Astrocyte (in vitro differentiated cells and primary cell): ENCODE measurements around the gene PRKD2. TPM values are rescaled to one million over a fixed set of nuclear protein-coding genes. Genes with fewer than 3 reads are reported as not detected.

Experiments
- DNase-seq: peaks from one replicate; pipeline ENCODE4 v3.0.0-alpha.2; 2010; ENCODE audit warnings: low read depth
- FAIRE-seq: peaks from 2 replicates; lab custom pipeline; 2011; peaks lifted over from hg19 to GRCh38; lab: Jason Lieb, UNC
- H2AFZ ChIP-seq: 2 replicates; pipeline ENCODE4 v1.6.0; 2012; ENCODE audit warnings: low read depth, low read length, inconsistent platforms
- H3K27ac ChIP-seq: 2 replicates; pipeline ENCODE4 v1.5.1; 2011; ENCODE audit warnings: low read depth, low read length, inconsistent platforms
- H3K27me3 ChIP-seq: 2 replicates; pipeline ENCODE4 v1.6.0; 2011; ENCODE audit warnings: low read length, inconsistent platforms; ENCODE audit not compliant: insufficient read depth
- H3K36me3 ChIP-seq: 2 replicates; pipeline ENCODE4 v1.5.1; 2011; ENCODE audit warnings: low read length, inconsistent platforms; ENCODE audit not compliant: insufficient read depth
- H3K4me1 ChIP-seq: 2 replicates; pipeline ENCODE4 v1.5.1; 2011; ENCODE audit warnings: low read length, inconsistent platforms; ENCODE audit not compliant: insufficient read depth
- H3K4me2 ChIP-seq: 2 replicates; pipeline ENCODE4 v1.6.0; 2012; ENCODE audit warnings: low read length, inconsistent platforms
- H3K4me3 ChIP-seq: 2 replicates; pipeline ENCODE4 v1.5.1; 2011; ENCODE audit warnings: low read depth, mild to moderate bottlenecking, low read length, inconsistent platforms; ENCODE audit not compliant: insufficient read depth
- H3K79me2 ChIP-seq: 2 replicates; pipeline ENCODE4 v1.6.0; 2012; ENCODE audit warnings: mild to moderate bottlenecking, low read length, inconsistent platforms; ENCODE audit not compliant: insufficient read depth
- H3K9ac ChIP-seq: 2 replicates; pipeline ENCODE4 v1.6.0; 2012; ENCODE audit warnings: mild to moderate bottlenecking, low read length, inconsistent platforms
- H3K9me3 ChIP-seq: 2 replicates; pipeline ENCODE4 v1.5.1; 2012; ENCODE audit warnings: low read depth, mild to moderate bottlenecking, low read length, inconsistent platforms; ENCODE audit not compliant: insufficient read depth
- H4K20me1 ChIP-seq: 2 replicates; pipeline ENCODE4 v1.6.0; 2012; ENCODE audit warnings: low read length, inconsistent platforms; ENCODE audit not compliant: insufficient read depth
- H3K27ac Mint-ChIP-seq: one replicate; pipeline ENCODE4 v1.8.0; 2021; ENCODE audit warnings: mild to moderate bottlenecking, mixed read lengths; ENCODE audit not compliant: unreplicated experiment
- H3K27me3 Mint-ChIP-seq: one replicate; pipeline ENCODE4 v1.8.0; 2021; ENCODE audit warnings: low read depth, mixed read lengths; ENCODE audit not compliant: unreplicated experiment
- H3K36me3 Mint-ChIP-seq: one replicate; pipeline ENCODE4 v1.8.0; 2021; ENCODE audit warnings: low read depth, mixed read lengths; ENCODE audit not compliant: unreplicated experiment
- H3K4me1 Mint-ChIP-seq: one replicate; pipeline ENCODE4 v1.8.0; 2021; ENCODE audit warnings: low read depth, mixed read lengths; ENCODE audit not compliant: unreplicated experiment
- H3K4me3 Mint-ChIP-seq: one replicate; pipeline ENCODE4 v1.8.0; 2021; ENCODE audit warnings: mild to moderate bottlenecking, moderate library complexity, mixed read lengths; ENCODE audit not compliant: unreplicated experiment
- H3K9me3 Mint-ChIP-seq: one replicate; pipeline ENCODE4 v1.8.0; 2021; ENCODE audit warnings: mild to moderate bottlenecking, mixed read lengths; ENCODE audit not compliant: unreplicated experiment
- EZH2 ChIP-seq: IDR thresholded peaks from 2 replicates; pipeline ENCODE4 v1.6.1; 2012; ENCODE audit warnings: mild to moderate bottlenecking, low read length, inconsistent platforms; ENCODE audit not compliant: insufficient read depth
- total RNA-seq: library from RNA; stranded (reverse); gene quantifications from 2 replicates; pipeline ENCODE4 v1.2.1, GENCODE V29; 2021
- TF ChIP-seq, protein P1 (sequence below): IDR thresholded peaks from 2 replicates; pipeline ENCODE4 v1.5.1; 2011; ENCODE audit warnings: low read depth, mild to moderate bottlenecking, inconsistent platforms, low read length, moderate library complexity; ENCODE audit not compliant: insufficient read depth

PRKD2 gene
- total RNA-seq, 1 donor from 2014 or later, result 54.6 TPM

DNA sequence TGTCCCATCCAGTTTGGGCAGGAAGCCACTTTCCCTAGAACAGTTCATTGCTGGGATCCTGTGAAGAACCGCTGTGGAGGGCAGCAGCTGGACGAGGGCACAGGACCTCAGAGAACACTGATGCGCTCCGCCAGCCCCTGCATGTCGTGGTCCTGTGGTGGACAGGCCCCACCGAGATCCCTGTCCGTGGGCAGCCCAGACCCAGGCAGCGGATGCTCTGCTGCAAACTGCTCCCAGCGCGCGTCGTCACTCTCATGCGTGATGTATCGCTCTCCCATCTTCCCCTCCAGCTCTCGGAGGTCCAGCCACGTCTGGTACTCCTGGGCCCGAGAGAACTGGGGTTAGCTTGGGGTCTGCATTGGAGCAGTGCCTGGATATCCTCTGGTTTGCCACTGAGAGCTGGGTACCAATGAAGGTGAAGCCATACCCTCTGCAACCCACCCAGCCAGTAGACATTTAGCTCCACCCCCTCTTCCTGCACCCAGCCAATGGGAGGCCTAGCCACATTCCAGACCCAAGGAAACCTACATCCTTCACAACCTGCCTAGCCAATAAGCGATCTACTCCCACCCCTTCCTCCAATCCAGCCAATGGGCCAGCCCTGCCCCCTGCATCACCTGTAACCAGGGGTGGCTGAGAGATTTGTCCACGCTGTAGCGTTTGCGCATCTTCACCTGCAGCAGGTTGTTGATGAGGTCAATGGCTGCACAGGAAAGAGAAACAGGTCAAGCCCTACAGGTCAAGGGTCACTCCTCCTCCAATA lies 42.3 kb downstream of the PRKD2 start:
- H3K9ac ChIP-seq, result no peak overlapping the region
- Mint-ChIP-seq H3K27me3 (no peaks in the 10 kb centered on the region), H3K9me3 (no peaks in the 10 kb centered on the region), H3K27ac (no peak overlapping the region), H3K36me3 (peaks cover 37% of the 10 kb centered on the region), H3K4me3 (no peak overlapping the region), H3K4me1 (peaks cover 6% of the 10 kb centered on the region)
- TF ChIP-seq EZH2, result no peak
- TF ChIP-seq, protein P1, sequence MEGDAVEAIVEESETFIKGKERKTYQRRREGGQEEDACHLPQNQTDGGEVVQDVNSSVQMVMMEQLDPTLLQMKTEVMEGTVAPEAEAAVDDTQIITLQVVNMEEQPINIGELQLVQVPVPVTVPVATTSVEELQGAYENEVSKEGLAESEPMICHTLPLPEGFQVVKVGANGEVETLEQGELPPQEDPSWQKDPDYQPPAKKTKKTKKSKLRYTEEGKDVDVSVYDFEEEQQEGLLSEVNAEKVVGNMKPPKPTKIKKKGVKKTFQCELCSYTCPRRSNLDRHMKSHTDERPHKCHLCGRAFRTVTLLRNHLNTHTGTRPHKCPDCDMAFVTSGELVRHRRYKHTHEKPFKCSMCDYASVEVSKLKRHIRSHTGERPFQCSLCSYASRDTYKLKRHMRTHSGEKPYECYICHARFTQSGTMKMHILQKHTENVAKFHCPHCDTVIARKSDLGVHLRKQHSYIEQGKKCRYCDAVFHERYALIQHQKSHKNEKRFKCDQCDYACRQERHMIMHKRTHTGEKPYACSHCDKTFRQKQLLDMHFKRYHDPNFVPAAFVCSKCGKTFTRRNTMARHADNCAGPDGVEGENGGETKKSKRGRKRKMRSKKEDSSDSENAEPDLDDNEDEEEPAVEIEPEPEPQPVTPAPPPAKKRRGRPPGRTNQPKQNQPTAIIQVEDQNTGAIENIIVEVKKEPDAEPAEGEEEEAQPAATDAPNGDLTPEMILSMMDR, result no peak
- no peak overlapping the region for H2AFZ ChIP-seq
- no peak overlapping the region for H3K4me3 ChIP-seq
- H3K27me3 ChIP-seq, result no peaks in the 10 kb centered on the region
- no peaks in the 10 kb centered on the region for H3K4me1 ChIP-seq
- peaks cover 5% of the 10 kb centered on the region for H3K36me3 ChIP-seq
- no peaks in the 10 kb centered on the region for H3K9me3 ChIP-seq
- H3K4me2 ChIP-seq, result no peak overlapping the region
- peaks cover 17% of the 10 kb centered on the region for H4K20me1 ChIP-seq
- no peak for FAIRE-seq
- H3K27ac ChIP-seq, result no peak overlapping the region
- no peak for DNase-seq
- no peaks in the 10 kb centered on the region for H3K79me2 ChIP-seq

DNA sequence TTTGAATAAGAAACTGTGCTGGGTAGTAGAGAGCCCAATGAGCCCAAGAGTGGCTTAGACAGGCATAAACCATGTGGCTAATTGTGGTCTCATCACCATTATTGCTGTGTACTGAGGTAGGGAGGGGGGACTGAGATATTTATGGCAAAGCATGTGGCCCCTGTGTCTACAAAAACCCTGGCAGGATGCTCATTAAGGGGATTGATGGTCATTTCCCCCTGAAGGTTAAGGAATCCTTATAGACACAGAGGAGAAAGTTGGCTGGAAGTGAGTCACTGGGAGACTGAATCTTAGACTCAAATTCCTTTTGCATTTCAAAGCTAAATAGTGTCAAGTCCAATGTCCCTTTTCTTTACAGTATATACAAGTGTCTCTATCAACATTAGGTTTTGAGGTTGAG lies 46.1 kb downstream of the PRKD2 start:
- Mint-ChIP-seq H3K27me3 (no peaks in the 10 kb centered on the region), H3K4me3 (no peak overlapping the region), H3K9me3 (peaks cover 2% of the 10 kb centered on the region), H3K36me3 (peaks cover 24% of the 10 kb centered on the region), H3K27ac (peak overlapping the region; percentile 18), H3K4me1 (peaks cover 6% of the 10 kb centered on the region)
- Histone ChIP-seq H3K4me1 (no peaks in the 10 kb centered on the region), H3K9me3 (no peaks in the 10 kb centered on the region), H2AFZ (no peak overlapping the region), H3K27me3 (no peaks in the 10 kb centered on the region), H3K4me3 (no peak overlapping the region), H4K20me1 (no peaks in the 10 kb centered on the region), H3K9ac (no peak overlapping the region), H3K27ac (no peak overlapping the region), H3K79me2 (no peaks in the 10 kb centered on the region), H3K4me2 (no peak overlapping the region), H3K36me3 (no peaks in the 10 kb centered on the region)
- DNase-seq (peak; percentile 39), FAIRE-seq (no peak)
- no peak for TF ChIP-seq EZH2
- TF ChIP-seq, protein P1, result no peak

DNA sequence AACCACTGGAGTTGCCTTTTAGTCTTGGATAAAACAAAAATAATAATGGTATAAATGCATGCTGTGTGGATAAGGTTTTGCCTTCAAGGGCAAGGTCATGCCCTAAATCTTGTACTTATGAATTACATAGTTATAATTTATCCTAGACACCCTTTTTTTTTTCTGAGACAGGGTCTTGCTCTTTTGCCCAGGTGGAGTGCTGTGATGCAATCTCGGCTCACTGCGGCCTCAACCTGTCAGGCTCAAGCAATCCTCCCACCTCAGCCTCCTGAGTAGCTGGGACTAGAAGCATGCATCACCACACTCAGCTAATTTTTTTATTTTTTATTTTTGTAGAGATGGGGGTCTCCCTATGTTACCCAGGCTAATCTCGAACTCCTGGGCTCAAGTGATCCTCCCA lies 48.3 kb downstream of the PRKD2 start:
- Mint-ChIP-seq H3K27me3 (peaks cover 5% of the 10 kb centered on the region), H3K9me3 (peaks cover 2% of the 10 kb centered on the region), H3K4me1 (peaks cover 6% of the 10 kb centered on the region), H3K4me3 (no peak overlapping the region), H3K27ac (no peak overlapping the region), H3K36me3 (peaks cover 16% of the 10 kb centered on the region)
- H3K4me2 ChIP-seq, result no peak overlapping the region
- no peak overlapping the region for H3K4me3 ChIP-seq
- H3K79me2 ChIP-seq, result no peaks in the 10 kb centered on the region
- H3K4me1 ChIP-seq, result no peaks in the 10 kb centered on the region
- DNase-seq, result no peak
- H3K9me3 ChIP-seq, result no peaks in the 10 kb centered on the region
- TF ChIP-seq EZH2, result no peak
- H3K27ac ChIP-seq, result no peak overlapping the region
- no peaks in the 10 kb centered on the region for H3K27me3 ChIP-seq
- H4K20me1 ChIP-seq, result no peaks in the 10 kb centered on the region
- H3K9ac ChIP-seq, result no peak overlapping the region
- H3K36me3 ChIP-seq, result no peaks in the 10 kb centered on the region
- no peak for FAIRE-seq
- H2AFZ ChIP-seq, result no peak overlapping the region
